Chondrocyte (in vitro differentiated cells): Measurements from ENCODE around the gene OR2V2. TPM values are rescaled to one million over a fixed set of nuclear protein-coding genes. Genes with fewer than 3 reads are reported as not detected.
A peak's percentile ranks its signal among the peaks of the same experiment; 100 is the strongest.

ENCODE experiments used
- DNase-seq: peaks from one replicate; pipeline ENCODE4 v3.0.0; 2021; ENCODE audit warnings: mixed read lengths, low spot score
- H3K27ac Mint-ChIP-seq: one replicate; pipeline ENCODE4 v1.8.0; 2021; ENCODE audit warnings: mild to moderate bottlenecking, moderate library complexity, mixed read lengths; ENCODE audit not compliant: unreplicated experiment
- H3K27me3 Mint-ChIP-seq: 2 replicates; pipeline ENCODE4 v1.8.0; 2021; ENCODE audit warnings: low read depth, mixed read lengths
- H3K36me3 Mint-ChIP-seq: 2 replicates; pipeline ENCODE4 v1.8.0; 2021; ENCODE audit warnings: low read depth, mixed read lengths
- H3K4me1 Mint-ChIP-seq: 2 replicates; pipeline ENCODE4 v1.8.0; 2021; ENCODE audit warnings: low read depth, mild to moderate bottlenecking, mixed read lengths
- H3K4me3 Mint-ChIP-seq: one replicate; pipeline ENCODE4 v1.8.0; 2021; ENCODE audit warnings: mild to moderate bottlenecking, moderate library complexity, mixed read lengths; ENCODE audit not compliant: unreplicated experiment
- H3K9me3 Mint-ChIP-seq: 2 replicates; pipeline ENCODE4 v1.8.0; 2021; ENCODE audit warnings: low read depth, mixed read lengths
- CTCF ChIP-seq: fragments of 200-600 bp; sonication (generic); IDR thresholded peaks from 2 replicates; pipeline ENCODE4 v1.5.0; 2021; ENCODE audit warnings: antibody characterized with exemption, mild to moderate bottlenecking, moderate library complexity
- total RNA-seq: library from RNA; stranded (reverse); gene quantifications from 3 replicates; pipeline ENCODE4 v1.2.1, GENCODE V29; 2021

OR2V2 gene
- total RNA-seq, 1 donor from 2014 or later: not detected

GRCh38 chr5:181198905-181199519 is 51.6 kb downstream of the OR2V2 start:
- H3K27ac Mint-ChIP-seq: no peak overlapping the region

GRCh38 chr5:181199881-181200638 is 52.7 kb downstream of the OR2V2 start:
- DNase-seq: no peak
- Mint-ChIP-seq H3K36me3 (no peaks in the 10 kb centered on the region), H3K4me3 (no peak overlapping the region), H3K27ac (no peak overlapping the region), H3K27me3 (no peaks in the 10 kb centered on the region), H3K9me3 (no peaks in the 10 kb centered on the region), H3K4me1 (peaks cover 19% of the 10 kb centered on the region)
- TF ChIP-seq CTCF: no peak

More at GRCh38 chr5:181198905-181199519, 51.6 kb downstream of the OR2V2 start:
- no peaks in the 10 kb centered on the region for H3K9me3 Mint-ChIP-seq
- TF ChIP-seq CTCF: no peak
- DNase-seq: no peak
- H3K27me3 Mint-ChIP-seq: no peaks in the 10 kb centered on the region
- peaks cover 17% of the 10 kb centered on the region for H3K4me1 Mint-ChIP-seq
- H3K36me3 Mint-ChIP-seq: no peaks in the 10 kb centered on the region
- no peak overlapping the region for H3K4me3 Mint-ChIP-seq

GRCh38 chr5:181200816-181201215 is 53.4 kb downstream of the OR2V2 start:
- Mint-ChIP-seq H3K27ac (no peak overlapping the region), H3K9me3 (no peaks in the 10 kb centered on the region), H3K27me3 (no peaks in the 10 kb centered on the region), H3K4me1 (peaks cover 23% of the 10 kb centered on the region), H3K36me3 (no peaks in the 10 kb centered on the region), H3K4me3 (no peak overlapping the region)
- TF ChIP-seq CTCF: no peak
- DNase-seq: no peak

GRCh38 chr5:181203093-181203711 is 55.8 kb downstream of the OR2V2 start:
- Mint-ChIP-seq H3K9me3 (no peaks in the 10 kb centered on the region), H3K36me3 (no peaks in the 10 kb centered on the region), H3K4me1 (peaks cover 27% of the 10 kb centered on the region), H3K4me3 (no peak overlapping the region), H3K27me3 (no peaks in the 10 kb centered on the region), H3K27ac (no peak overlapping the region)
- no peak for DNase-seq
- TF ChIP-seq CTCF: no peak

GRCh38 chr5:181203777-181204112 is 56.4 kb downstream of the OR2V2 start:
- no peaks in the 10 kb centered on the region for H3K36me3 Mint-ChIP-seq
- H3K27ac Mint-ChIP-seq: no peak overlapping the region
- no peaks in the 10 kb centered on the region for H3K9me3 Mint-ChIP-seq
- H3K4me1 Mint-ChIP-seq: peaks cover 26% of the 10 kb centered on the region
- no peak for TF ChIP-seq CTCF
- H3K4me3 Mint-ChIP-seq: peak overlapping the region; percentile 85
- no peaks in the 10 kb centered on the region for H3K27me3 Mint-ChIP-seq
- DNase-seq: no peak
